ENCODE measurements around the gene TYRO3.
A peak's percentile ranks its signal among the peaks of the same experiment; 100 is the strongest.

Gene TYRO3

GRCh38 chr15:41606997-41607396 is 48.0 kb downstream of the TYRO3 start:
- H3K27me3 ChIP-seq (ENCODE audit: control insufficient read depth, insufficient read depth, low read length) = no peaks in the 10 kb centered on the region
- H3K9ac ChIP-seq (ENCODE audit: low read depth, low read length) = no peak overlapping the region
- no peaks in the 10 kb centered on the region for H3K36me3 ChIP-seq (ENCODE audit: control insufficient read depth, insufficient read depth, low read length)
- H3K9me3 ChIP-seq (ENCODE audit: control insufficient read depth, insufficient read depth, low read length) = no peaks in the 10 kb centered on the region
- peaks cover 4% of the 10 kb centered on the region for H3K4me1 ChIP-seq (ENCODE audit: control insufficient read depth, insufficient read depth, low read length)
- no peak overlapping the region for H3K27ac ChIP-seq (ENCODE audit: low read depth, low read length)
- no peak overlapping the region for H3K4me3 ChIP-seq (ENCODE audit: low read depth, low read length)

GRCh38 chr15:41609123-41609522 is 50.1 kb downstream of the TYRO3 start:
- H3K9me3 ChIP-seq (ENCODE audit: control insufficient read depth, insufficient read depth, low read length) = no peaks in the 10 kb centered on the region
- no peak overlapping the region for H3K9ac ChIP-seq (ENCODE audit: low read depth, low read length)
- H3K27ac ChIP-seq (ENCODE audit: low read depth, low read length) = no peak overlapping the region
- H3K4me1 ChIP-seq (ENCODE audit: control insufficient read depth, insufficient read depth, low read length) = peaks cover 4% of the 10 kb centered on the region
- H3K4me3 ChIP-seq (ENCODE audit: low read depth, low read length) = no peak overlapping the region
- no peaks in the 10 kb centered on the region for H3K27me3 ChIP-seq (ENCODE audit: control insufficient read depth, insufficient read depth, low read length)
- H3K36me3 ChIP-seq (ENCODE audit: control insufficient read depth, insufficient read depth, low read length) = no peaks in the 10 kb centered on the region

GRCh38 chr15:41610048-41610447 is 51.0 kb downstream of the TYRO3 start:
- Histone ChIP-seq H3K4me3 (ENCODE audit: low read depth, low read length) (no peak overlapping the region), H3K4me1 (ENCODE audit: control insufficient read depth, insufficient read depth, low read length) (no peaks in the 10 kb centered on the region), H3K27ac (ENCODE audit: low read depth, low read length) (no peak overlapping the region), H3K36me3 (ENCODE audit: control insufficient read depth, insufficient read depth, low read length) (no peaks in the 10 kb centered on the region), H3K9me3 (ENCODE audit: control insufficient read depth, insufficient read depth, low read length) (no peaks in the 10 kb centered on the region), H3K27me3 (ENCODE audit: control insufficient read depth, insufficient read depth, low read length) (no peaks in the 10 kb centered on the region), H3K9ac (ENCODE audit: low read depth, low read length) (no peak overlapping the region)

GRCh38 chr15:41620536-41621199 is 61.7 kb downstream of the TYRO3 start:
- peak overlapping the region; percentile 40 for H3K27ac ChIP-seq (ENCODE audit: low read depth, low read length)
- no peaks in the 10 kb centered on the region for H3K36me3 ChIP-seq (ENCODE audit: control insufficient read depth, insufficient read depth, low read length)
- no peaks in the 10 kb centered on the region for H3K9me3 ChIP-seq (ENCODE audit: control insufficient read depth, insufficient read depth, low read length)
- peak overlapping the region; percentile 37; the same call in 1 of the 2 replicates for H3K9ac ChIP-seq (ENCODE audit: low read depth, low read length)
- H3K4me3 ChIP-seq (ENCODE audit: low read depth, low read length) = peak overlapping the region; percentile 56
- peaks cover 19% of the 10 kb centered on the region; the same call in 1 of the 2 replicates for H3K27me3 ChIP-seq (ENCODE audit: control insufficient read depth, insufficient read depth, low read length)
- H3K4me1 ChIP-seq (ENCODE audit: control insufficient read depth, insufficient read depth, low read length) = peaks cover 8% of the 10 kb centered on the region

GRCh38 chr15:41621200-41622193 is 62.5 kb downstream of the TYRO3 start:
- Histone ChIP-seq H3K27me3 (ENCODE audit: control insufficient read depth, insufficient read depth, low read length) (peaks cover 19% of the 10 kb centered on the region; the same call in 1 of the 2 replicates), H3K4me3 (ENCODE audit: low read depth, low read length) (peak overlapping the region; percentile 56), H3K36me3 (ENCODE audit: control insufficient read depth, insufficient read depth, low read length) (no peaks in the 10 kb centered on the region), H3K27ac (ENCODE audit: low read depth, low read length) (peak overlapping the region; percentile 71), H3K4me1 (ENCODE audit: control insufficient read depth, insufficient read depth, low read length) (peaks cover 8% of the 10 kb centered on the region), H3K9ac (ENCODE audit: low read depth, low read length) (peak overlapping the region; percentile 87), H3K9me3 (ENCODE audit: control insufficient read depth, insufficient read depth, low read length) (no peaks in the 10 kb centered on the region)

- H3K9me3 ChIP-seq (ENCODE audit: control insufficient read depth, insufficient read depth, low read length) = no peaks in the 10 kb centered on the region
- H3K27me3 ChIP-seq (ENCODE audit: control insufficient read depth, insufficient read depth, low read length) = peaks cover 19% of the 10 kb centered on the region; the same call in 1 of the 2 replicates
- no peaks in the 10 kb centered on the region for H3K36me3 ChIP-seq (ENCODE audit: control insufficient read depth, insufficient read depth, low read length)
- H3K4me3 ChIP-seq (ENCODE audit: low read depth, low read length) = no peak overlapping the region
- no peak overlapping the region for H3K9ac ChIP-seq (ENCODE audit: low read depth, low read length)
- peaks cover 8% of the 10 kb centered on the region for H3K4me1 ChIP-seq (ENCODE audit: control insufficient read depth, insufficient read depth, low read length)
- no peak overlapping the region for H3K27ac ChIP-seq (ENCODE audit: low read depth, low read length)
Observed at GRCh38 chr15:41622901-41623300, 63.9 kb downstream of the TYRO3 start.

- Histone ChIP-seq H3K36me3 (ENCODE audit: control insufficient read depth, insufficient read depth, low read length) (no peaks in the 10 kb centered on the region), H3K27ac (ENCODE audit: low read depth, low read length) (no peak overlapping the region), H3K9ac (ENCODE audit: low read depth, low read length) (no peak overlapping the region), H3K27me3 (ENCODE audit: control insufficient read depth, insufficient read depth, low read length) (peaks cover 5% of the 10 kb centered on the region; the same call in 1 of the 2 replicates), H3K4me1 (ENCODE audit: control insufficient read depth, insufficient read depth, low read length) (peaks cover 24% of the 10 kb centered on the region), H3K4me3 (ENCODE audit: low read depth, low read length) (no peak overlapping the region), H3K9me3 (ENCODE audit: control insufficient read depth, insufficient read depth, low read length) (no peaks in the 10 kb centered on the region)
Observed at GRCh38 chr15:41627203-41627602, 68.2 kb downstream of the TYRO3 start.

GRCh38 chr15:41629463-41629862 is 70.5 kb downstream of the TYRO3 start:
- Histone ChIP-seq H3K27ac (ENCODE audit: low read depth, low read length) (peak overlapping the region; percentile 63), H3K4me3 (ENCODE audit: low read depth, low read length) (no peak overlapping the region), H3K9ac (ENCODE audit: low read depth, low read length) (no peak overlapping the region), H3K36me3 (ENCODE audit: control insufficient read depth, insufficient read depth, low read length) (no peaks in the 10 kb centered on the region), H3K9me3 (ENCODE audit: control insufficient read depth, insufficient read depth, low read length) (no peaks in the 10 kb centered on the region), H3K27me3 (ENCODE audit: control insufficient read depth, insufficient read depth, low read length) (no peaks in the 10 kb centered on the region), H3K4me1 (ENCODE audit: control insufficient read depth, insufficient read depth, low read length) (peaks cover 39% of the 10 kb centered on the region)

- H3K9ac ChIP-seq (ENCODE audit: low read depth, low read length) = no peak overlapping the region
- no peaks in the 10 kb centered on the region for H3K27me3 ChIP-seq (ENCODE audit: control insufficient read depth, insufficient read depth, low read length)
- H3K27ac ChIP-seq (ENCODE audit: low read depth, low read length) = peak overlapping the region; percentile 63
- 0 out of 2 replicates have a peak overlapping the region, but pooled peaks have one; percentile 11 for H3K4me3 ChIP-seq (ENCODE audit: low read depth, low read length)
- peaks cover 40% of the 10 kb centered on the region for H3K4me1 ChIP-seq (ENCODE audit: control insufficient read depth, insufficient read depth, low read length)
- H3K36me3 ChIP-seq (ENCODE audit: control insufficient read depth, insufficient read depth, low read length) = no peaks in the 10 kb centered on the region
- H3K9me3 ChIP-seq (ENCODE audit: control insufficient read depth, insufficient read depth, low read length) = no peaks in the 10 kb centered on the region
Observed at GRCh38 chr15:41629883-41630282, 70.9 kb downstream of the TYRO3 start.

- peaks cover 40% of the 10 kb centered on the region for H3K4me1 ChIP-seq (ENCODE audit: control insufficient read depth, insufficient read depth, low read length)
- no peak overlapping the region for H3K4me3 ChIP-seq (ENCODE audit: low read depth, low read length)
- H3K9me3 ChIP-seq (ENCODE audit: control insufficient read depth, insufficient read depth, low read length) = no peaks in the 10 kb centered on the region
- H3K36me3 ChIP-seq (ENCODE audit: control insufficient read depth, insufficient read depth, low read length) = no peaks in the 10 kb centered on the region
- H3K27me3 ChIP-seq (ENCODE audit: control insufficient read depth, insufficient read depth, low read length) = no peaks in the 10 kb centered on the region
- no peak overlapping the region for H3K9ac ChIP-seq (ENCODE audit: low read depth, low read length)
- peak overlapping the region; percentile 53 for H3K27ac ChIP-seq (ENCODE audit: low read depth, low read length)
Observed at GRCh38 chr15:41630616-41631217, 71.7 kb downstream of the TYRO3 start.
